Amygdala (tissue), 56 donors: ENCODE results near the gene CCDC88C.

Experiments
- DNase-seq, 56 donors: peaks; one replicate each; lab custom pipeline; 2025; lab: John Stamatoyannopoulos, UW

The CCDC88C gene

DNA sequence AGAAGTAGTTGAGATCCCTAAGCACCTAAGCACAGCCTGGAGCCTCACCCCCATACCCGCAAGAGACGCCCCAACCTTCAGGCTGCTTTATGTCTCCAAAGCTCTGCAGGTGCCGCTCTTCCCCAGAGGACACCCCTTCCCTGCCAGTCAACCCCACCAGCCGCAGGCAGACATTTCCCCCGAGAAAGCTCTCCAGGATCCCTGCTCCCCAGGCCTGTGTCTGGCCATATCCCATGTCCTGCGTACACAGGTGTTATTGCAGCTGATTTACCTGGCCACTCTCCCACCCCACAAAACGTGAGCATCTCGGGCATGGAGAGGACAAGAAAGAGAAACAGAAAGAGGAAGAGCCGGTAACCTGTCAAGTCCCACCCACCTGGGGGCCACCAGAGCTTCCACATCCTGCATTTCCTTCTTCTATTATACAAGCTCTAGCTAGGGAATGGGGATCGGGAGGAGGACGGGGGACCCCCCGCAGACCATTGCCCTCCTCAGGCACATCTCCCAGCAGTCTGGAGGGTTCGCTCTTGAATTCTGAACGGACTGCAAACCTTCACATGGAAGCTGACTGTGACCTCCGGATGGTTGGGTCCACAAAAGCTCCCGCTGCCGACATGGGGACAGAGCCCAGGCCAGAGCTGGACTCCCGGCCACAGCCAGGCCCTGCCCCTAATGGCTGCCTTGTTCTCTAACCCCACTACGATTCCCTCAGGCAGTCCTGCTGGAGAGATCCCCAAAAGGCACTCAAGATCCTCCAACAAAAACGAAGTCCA lies 17.6 kb downstream of the CCDC88C start:
- DNase-seq, result no peak

DNA sequence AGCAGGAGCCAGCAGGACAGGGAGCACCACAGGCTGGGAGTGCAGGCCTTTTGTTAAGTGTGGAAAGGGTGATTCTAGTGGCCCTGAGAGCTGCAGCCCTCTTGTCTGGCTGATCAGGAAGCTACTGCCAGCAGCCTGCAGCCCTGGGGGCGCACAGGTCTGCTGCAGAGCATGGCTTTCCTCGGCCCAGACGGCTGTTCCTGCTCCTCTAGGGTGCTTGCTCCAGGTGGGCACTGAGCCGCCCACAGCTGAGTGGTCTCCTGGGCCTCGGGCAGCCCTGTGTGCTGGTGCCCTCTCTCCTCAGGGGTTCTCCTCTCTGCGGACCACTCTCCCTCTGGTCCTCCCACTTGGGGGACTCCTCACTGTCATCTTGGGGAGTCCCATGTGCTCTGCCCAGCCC lies 18.9 kb downstream of the CCDC88C start:
- DNase-seq, result no peak

DNA sequence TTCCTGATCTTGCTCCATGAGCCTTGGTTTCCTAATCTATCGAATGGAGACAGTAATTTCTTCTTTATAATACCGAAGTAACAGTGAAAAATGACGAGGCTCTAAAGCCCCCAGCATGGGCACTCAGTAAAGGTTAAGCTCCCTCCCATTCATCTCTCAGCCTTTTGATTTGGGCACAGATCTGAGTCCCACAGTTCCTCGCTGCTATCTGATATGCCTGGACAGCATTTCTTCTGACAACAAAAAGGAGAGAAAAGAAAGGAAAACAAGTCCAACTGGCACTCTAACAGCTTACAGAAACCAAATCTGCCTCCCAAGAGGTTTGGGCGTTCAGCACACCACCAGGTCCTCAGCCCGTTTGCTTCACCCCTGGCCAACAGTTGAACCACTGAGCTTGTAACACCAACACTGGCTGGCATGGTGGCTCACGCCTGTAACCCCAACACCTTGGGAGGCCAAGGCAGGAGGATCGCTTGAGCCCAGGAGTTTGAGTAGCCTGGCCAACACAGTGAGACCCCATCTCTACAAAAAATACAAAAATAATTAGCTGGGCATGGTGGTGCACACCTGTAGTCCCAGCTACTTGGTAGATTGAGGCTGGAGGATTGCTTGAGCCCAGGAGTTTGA lies 19.5 kb downstream of the CCDC88C start:
- DNase-seq, result no peak

DNA sequence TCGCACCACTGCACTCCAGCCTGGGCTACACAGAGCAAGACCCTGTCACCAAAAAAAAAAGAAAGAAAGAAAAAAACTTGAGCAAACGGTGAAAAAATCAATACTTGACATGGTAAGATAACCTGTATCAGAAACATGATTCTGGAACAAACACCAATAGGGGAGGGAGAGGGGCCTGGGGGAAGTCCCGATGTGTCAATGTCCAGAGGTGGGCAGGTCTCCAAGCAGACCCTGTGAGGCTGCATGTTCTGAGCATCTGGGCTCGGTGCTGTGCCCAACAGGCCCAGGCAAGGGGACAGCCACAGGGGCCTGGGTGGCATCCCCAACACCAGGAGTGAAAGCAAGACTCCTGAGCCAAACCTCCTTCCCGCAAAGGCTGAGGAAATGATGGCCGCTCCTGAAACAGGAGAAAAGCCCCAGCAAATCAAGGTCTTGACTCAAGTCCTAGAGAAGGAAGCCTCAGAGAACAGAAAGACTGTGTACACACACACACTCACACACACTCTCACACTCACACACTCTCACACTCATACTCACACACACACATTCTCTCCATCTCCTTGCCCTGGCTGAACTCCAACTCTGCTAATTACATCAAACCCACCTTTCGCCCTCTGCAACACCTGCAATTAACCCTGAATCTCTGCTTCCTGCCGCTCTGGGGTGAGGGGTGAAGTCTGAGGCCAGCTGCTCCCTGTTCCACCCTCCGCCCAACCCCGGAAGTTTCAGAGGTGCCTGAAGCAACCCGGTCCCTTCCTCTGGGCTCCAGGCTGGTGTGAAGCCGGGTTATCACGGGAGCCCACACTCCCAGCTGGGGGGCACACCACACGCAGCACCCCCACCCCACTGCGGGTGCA lies 20.4 kb downstream of the CCDC88C start:
- no peak for DNase-seq

DNA sequence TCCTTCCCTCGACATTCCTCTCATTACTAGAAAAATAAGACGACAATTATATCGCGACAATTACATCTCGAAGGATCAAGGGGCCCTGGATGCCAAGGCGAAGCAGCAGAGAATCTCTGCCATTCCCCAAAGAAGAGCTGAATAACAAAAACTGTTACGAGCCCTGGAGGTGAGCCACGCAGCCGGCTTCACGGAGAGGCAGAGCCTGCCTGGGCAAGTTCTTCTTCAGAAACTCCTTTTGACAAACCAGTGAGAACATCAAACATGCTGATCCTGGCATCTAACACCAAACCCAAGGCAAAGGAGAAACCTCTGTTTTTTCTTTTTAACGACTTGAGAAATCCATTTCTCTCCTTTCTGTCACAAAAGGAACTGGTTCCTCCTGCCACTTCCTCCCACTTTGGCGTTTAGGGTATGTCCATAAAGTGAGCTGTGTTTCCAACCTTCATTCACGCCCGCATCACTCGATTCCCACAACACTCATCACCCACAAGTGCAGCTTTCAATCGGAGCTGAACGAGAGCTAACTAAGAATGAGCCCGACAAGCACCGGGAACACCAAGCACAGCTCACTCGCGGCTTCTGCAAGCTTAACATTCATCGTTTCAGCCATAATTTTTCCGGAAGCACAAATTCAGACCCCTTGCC lies 21.5 kb downstream of the CCDC88C start:
- no peak for DNase-seq

DNA sequence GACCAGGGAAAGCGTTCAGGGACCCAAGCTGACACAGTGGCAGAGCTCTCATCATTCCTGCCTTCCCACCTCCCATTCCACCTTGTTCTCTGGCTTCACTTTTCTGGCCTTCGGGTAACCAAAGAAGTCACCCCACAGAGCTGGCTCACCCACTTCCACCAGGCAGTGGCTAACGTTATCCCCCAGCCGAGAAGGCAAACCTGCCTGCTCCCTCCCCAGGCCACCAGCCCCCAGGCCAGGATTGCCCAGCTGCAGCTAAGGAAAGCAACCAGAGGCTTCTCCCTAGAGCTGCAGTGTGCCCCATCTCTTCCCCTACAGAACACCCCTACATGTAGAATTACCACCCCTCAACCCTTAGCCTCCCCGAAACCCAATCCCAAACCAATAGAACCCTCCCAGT lies 22.2 kb downstream of the CCDC88C start:
- DNase-seq, result no peak

DNA sequence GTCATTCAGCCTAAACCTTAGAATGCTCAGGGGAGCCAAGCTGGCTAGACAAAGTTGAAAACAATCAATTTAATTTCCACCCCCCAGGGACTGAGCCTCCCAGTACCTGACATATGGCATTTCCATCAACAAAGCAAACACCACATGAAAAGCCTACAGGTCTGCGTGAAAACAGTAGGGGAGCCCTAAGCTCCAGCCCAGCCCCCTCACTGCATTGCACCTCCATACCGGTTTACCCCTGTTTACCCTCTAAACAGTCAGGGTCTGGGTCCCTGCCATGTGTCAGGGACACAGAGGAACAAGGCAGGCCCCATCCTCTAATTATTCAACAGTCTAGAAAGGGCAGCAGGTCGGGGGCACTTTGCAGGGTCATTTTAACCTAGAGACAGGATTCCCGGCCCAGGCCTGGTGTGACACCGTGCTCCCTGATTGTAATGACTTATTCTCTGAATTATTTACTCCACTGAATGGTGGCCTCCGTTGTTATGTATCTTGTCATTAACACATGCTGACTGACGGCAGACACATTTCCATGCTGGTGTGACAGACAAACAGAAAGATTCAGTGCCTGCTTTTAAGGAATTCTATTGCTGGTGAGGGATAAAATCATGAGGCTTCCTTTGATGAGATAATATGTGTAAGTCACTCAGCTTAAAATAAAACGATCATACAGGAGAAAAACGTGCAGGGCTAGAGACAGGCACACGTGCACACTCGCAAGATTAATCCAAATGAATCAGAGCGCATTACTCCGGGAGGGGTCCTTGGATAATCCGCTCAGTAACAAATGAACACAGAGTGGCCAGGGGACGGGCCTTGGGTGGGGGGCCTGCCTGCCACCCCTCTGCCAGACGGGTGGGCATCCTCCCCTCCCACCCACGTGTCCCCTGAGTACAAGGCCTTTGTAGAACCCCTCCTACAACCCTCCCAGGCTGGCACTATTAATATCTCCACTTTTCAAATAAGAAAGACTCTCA lies 23.2 kb downstream of the CCDC88C start:
- DNase-seq, result no peak

DNA sequence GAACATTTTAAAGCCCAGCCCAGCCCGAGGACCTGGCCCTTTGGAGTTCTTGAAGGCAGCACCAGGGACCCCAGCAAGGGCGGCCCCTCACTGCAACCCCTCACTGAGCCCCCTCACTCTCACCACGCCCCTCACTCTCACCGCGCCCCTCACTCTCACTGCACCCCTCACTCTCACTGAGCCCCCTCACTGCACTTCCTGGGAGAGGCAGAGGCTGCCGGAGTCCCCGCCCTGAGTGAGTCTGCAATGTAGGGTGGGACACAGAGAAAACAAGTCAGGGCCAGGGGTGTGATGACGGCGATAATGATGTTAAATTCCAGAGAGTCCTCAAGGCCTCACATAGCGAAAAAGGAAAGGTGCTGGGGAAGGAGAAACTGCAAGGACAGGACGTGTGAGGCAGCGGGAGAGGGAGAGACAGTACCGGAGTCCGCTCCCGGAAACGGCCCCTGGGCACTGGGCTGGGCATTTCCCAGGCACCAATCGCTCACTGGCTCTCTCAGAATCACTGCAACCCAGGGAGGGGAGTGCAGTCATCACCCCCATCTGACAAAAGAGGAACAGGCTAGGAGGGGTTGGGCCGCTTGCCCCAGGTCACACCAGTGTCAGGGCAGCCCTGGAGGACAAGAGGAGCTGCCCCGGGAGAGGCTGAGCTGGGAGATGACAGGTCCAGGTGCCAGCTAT lies 24.9 kb downstream of the CCDC88C start:
- no peak for DNase-seq

DNA sequence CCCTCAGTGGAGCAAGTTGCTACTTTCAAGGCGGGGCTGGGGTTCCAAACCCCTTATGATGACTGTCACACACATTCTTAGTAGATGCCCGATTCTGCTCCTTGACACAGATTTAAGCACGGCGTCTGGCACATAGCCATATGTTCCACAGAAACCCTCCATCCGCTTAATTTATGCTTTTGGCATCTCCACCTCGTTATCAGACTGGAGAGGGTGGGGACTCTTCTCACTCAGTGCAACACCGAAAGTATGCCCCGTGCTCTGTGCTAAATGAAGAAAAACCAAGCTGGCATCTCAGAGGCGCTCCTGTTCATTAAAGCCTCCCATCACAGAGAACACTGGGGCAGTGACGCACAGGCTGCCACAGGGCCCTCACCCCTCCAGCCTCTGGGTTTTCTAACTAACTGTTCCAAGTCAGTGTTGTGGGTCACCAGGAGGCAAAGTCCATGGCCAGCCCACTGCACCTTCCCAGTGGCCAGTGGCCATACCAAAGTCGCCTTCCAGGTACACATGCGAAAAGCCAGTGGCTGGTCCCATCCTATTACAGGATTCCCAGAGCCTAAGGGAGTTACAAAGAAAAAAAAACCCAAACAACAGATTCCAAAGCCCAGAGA lies 27.3 kb downstream of the CCDC88C start:
- peak in 5 of 56 donors; percentile 22 to 44 (median 32) for DNase-seq

DNA sequence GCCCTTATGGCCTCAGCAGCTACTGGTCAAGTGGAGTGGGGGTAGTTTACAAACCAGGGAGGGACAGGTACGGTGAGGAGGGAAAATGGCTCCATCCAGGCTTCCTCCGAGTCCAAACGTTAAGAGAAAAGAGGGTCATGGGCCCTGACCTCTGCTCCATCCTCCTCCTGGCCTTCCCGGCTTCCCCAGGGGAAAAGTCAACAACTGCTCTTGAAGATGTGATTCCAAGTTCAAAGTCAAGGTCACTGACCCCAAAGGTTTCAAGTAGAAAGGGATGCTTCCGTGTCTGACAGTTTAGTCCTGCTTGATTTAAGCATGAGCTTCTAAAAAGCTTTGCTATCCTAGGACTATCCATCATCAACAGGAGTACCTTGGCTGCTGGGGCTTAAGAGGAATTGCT lies 28.5 kb downstream of the CCDC88C start:
- no peak for DNase-seq

DNA sequence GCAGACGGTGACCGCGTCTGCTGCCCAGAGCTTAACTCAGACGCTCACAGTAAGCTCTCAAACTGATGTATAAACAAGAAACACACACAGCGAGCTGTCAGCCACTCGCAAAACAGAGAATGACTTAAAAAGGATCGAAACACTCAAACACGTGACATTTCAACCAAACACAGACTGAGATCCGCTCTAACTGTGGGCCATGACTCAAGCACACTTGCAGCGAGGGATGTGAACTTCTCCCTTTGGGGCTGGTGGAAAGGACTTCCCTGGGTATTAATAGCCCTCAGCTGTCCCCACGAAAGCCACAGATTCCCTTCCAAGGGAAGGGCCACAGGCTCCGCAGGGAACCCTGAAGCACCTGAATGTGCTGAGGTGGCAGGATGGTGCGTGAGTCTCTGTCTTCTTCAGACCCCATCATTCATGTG lies 29.1 kb downstream of the CCDC88C start:
- no peak for DNase-seq

DNA sequence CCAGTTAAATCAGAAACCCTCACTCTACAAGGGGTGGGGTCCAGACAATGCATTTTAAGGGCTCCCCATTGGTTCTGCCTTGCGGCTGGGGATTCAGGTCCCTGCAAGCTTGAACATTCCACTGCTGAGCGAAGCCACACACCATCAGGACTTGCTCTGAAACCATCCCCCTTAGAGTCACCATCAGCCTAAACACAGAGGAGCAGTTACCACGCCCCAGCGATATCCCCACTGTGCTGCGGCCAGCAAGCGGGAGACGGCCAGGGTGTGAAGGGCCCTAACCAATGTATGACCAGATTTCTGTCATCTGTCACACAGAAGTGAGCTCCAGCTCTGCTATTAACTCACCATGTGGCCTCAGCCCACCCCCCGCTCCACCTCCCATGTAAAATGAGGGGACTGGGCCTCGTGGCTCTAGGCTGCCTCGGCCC lies 29.7 kb downstream of the CCDC88C start:
- no peak for DNase-seq

DNA sequence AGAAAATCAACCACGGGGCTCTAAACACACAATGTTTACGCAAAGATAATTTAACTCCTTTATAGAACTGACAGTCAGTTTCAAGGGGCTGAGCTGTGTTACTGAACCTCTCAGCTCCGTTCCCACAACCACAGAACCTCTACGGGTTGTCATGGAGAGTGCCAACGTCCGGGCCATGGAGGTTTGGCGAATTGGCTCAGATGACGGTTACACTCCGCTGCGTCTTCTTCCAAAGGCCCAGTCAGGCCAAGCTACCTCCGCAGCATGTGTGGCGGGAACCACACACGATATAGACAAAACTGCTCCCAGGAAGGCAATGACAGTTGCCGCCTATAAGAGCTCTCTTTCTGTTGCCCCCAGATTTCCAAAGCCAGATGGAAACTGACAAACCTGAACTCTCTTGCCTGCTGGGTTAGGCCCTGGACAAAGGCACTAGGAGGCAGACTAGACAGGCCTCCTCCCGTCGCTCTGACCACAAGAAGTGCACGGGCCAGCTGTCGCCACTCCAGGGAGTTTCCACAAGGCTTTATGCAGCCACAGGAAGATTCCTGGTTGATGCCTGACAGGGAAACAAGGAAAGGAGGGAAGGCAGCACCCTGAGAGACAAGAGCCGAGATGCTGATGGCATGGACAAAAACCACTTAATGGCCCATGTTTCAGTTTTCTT lies 30.3 kb downstream of the CCDC88C start:
- no peak for DNase-seq

DNA sequence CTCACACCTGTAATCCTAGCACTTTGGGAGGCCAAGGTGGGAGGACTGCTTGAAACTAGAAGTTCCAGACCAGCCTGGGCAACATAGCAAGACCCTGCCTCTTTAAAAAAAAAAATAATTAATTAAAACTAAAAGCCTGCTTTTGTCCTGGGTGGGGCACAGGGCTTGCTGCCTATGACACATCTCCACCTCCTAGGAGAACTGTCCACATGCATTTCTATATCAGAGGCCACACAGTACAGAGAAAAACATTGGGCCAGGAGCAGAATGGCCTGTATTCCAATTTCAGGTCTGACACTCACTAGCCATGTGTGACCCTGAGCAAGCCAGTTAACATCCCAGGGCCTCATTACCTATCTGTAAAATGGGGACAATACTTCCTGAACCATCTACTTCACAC lies 31.9 kb downstream of the CCDC88C start:
- no peak for DNase-seq

DNA sequence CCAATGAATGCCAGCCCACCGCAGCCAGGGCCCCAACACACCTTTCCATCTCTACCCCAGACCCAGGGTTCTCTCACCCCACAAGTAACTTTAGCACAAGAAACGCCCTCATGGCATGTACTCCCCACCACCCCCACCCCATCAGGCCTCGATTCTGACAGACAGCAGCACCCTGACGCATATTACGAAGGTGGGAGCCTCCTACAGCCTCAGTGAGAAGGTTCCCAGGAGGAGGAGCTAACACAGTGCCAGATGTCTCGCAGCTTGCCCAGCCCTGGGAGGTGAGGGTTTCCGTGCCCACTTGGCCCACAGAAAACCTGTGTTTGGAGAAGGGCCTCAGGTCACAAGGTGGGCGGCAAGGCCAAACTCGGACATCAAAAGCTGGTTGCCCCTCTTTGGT lies 32.4 kb downstream of the CCDC88C start:
- no peak for DNase-seq

DNA sequence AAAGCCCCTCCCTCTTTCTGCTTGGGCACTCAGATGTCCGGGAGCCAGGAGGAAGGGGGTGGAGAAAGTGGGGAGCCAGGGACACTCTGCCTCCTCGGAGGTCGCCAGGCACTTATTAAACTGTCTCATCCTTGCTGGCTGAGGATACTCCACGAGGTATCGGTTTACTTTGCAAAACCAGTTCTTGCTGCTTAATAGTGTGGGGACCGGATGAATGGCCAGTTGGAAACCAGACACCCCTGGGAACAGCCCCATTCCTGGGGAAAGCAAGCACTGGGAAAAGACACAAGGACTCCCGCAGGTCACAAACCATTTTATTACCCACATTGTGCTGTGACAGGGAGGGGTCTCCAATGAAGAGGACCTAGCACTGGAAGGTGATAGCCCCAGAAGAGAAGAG lies 34.2 kb downstream of the CCDC88C start:
- no peak for DNase-seq

DNA sequence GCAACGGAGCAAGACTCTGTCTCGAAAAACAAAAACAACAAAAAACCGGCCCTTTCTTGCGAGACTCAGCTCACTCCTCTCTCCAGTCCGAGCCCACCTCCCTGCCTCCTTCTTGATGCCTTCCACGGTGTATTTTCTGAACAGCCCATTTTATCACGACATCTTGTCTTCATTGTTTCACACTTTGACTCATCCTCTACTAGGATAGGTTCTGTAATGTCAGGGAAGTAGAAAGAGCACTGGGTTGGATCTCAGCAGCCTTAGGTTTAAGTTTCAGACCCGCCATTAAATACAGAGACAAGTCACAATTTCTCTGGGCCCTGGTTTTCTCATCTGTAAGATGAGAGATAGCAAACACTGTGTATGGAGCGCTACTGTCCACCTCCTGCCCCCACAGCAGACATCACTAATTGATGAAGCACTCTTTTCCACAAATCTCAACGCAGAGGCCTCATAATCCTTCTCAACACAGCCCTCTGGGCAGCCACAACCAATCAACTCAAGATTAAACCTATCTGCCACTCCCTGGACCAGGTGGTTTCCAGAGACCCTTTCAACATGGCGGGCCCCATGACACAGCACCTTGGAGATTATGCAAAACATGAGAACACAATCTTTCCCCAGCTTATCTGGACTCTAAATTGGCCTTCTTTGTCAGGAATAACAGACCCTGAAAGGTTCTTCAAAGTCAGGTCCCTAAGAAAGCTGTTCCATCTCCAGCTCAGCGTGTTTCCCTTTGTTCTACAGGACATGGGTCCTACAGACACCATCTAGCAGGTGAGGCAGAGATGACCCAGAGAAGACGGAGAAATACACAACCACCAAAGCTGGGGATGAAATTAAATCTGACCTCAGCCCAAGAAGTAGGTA lies 35.6 kb downstream of the CCDC88C start:
- no peak for DNase-seq
